ENCODE data around the gene PKNOX2. TPM values are rescaled to one million over a fixed set of nuclear protein-coding genes. Genes with fewer than 3 reads are reported as not detected.

PKNOX2 gene
- total RNA-seq, 1 donor from 2014 or later = not detected

- POLR2A ChIA-PET = no interaction called here
- intact Hi-C loops (cut with micrococcal nuclease) = no loop called here
- no peak for TF ChIP-seq CTCF (IDR thresholded peaks at IDR 0.05)
- H3K27me3 Mint-ChIP-seq = peaks cover 10% of the 10 kb centered on the region
- DNase-seq = no peak
- no peak overlapping the region for H3K27ac Mint-ChIP-seq
- no peak for ATAC-seq (ENCODE audit: low read depth)
- no peaks in the 10 kb centered on the region for H3K9me3 Mint-ChIP-seq
- no peaks in the 10 kb centered on the region for H3K4me1 Mint-ChIP-seq
- CTCF ChIA-PET = no interaction called here
- no peak overlapping the region for H3K4me3 Mint-ChIP-seq
- no peaks in the 10 kb centered on the region for H3K36me3 Mint-ChIP-seq (ENCODE audit: low read depth)
Measured at GRCh38 chr11:125418396-125418795, 253.8 kb downstream of the PKNOX2 start.

DNA sequence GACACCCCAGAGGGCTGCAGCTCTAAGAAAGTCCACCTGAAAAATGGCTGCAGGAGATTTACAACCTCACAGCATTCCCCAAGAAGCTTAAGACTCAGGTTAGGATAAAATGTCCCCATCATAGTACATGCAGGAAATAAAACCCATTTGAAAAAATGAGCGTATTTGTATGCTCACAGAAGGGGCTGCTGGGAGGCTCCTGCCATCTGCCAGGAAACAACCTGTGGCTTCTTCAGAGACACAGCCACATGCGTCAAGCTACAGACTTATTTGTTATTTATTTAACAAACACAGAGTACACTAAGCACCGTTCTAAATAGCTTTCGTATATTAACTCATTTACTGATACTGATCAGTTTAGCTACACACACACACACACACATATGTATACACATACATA is 258.1 kb downstream of the PKNOX2 start:
- no peak for DNase-seq
- intact Hi-C loops (cut with micrococcal nuclease) = loop anchor here (1.0 kb wide), 2 partner anchors 147 to 452 kb away; partner anchors contain the start of gene EI24
- POLR2A ChIA-PET = no interaction called here
- Mint-ChIP-seq H3K36me3 (ENCODE audit: low read depth) (no peaks in the 10 kb centered on the region), H3K27ac (no peak overlapping the region), H3K4me1 (no peaks in the 10 kb centered on the region), H3K4me3 (no peak overlapping the region), H3K27me3 (peaks cover 15% of the 10 kb centered on the region), H3K9me3 (no peaks in the 10 kb centered on the region)
- CTCF ChIA-PET = interaction anchor here (0.9 to 1.8 kb wide), 9 partner anchors 8 to 451 kb away, joined by 3 to 5 read pairs (median 4); partner anchors contain the start of genes EI24 and STT3A
- no peak for ATAC-seq (ENCODE audit: low read depth)
- no peak for TF ChIP-seq CTCF (IDR thresholded peaks at IDR 0.05)

GRCh38 chr11:125423247-125423849 is 258.8 kb downstream of the PKNOX2 start:
- ATAC-seq (ENCODE audit: low read depth) (peak; percentile 40), DNase-seq (no peak)
- no peaks in the 10 kb centered on the region for H3K36me3 Mint-ChIP-seq (ENCODE audit: low read depth)
- H3K4me1 Mint-ChIP-seq = no peaks in the 10 kb centered on the region
- H3K27me3 Mint-ChIP-seq = peaks cover 9% of the 10 kb centered on the region
- ChIA-PET CTCF (interaction anchor here (0.9 to 1.8 kb wide), 8 partner anchors 8 to 450 kb away, joined by 3 to 5 read pairs (median 4); partner anchors contain the start of genes EI24 and STT3A), POLR2A (no interaction called here)
- TF ChIP-seq CTCF (IDR thresholded peaks at IDR 0.05) = no peak
- no peak overlapping the region for H3K4me3 Mint-ChIP-seq
- intact Hi-C loops (cut with micrococcal nuclease) = loop anchor here (1.0 kb wide), 2 partner anchors 146 to 451 kb away; partner anchors contain the start of gene EI24
- no peak overlapping the region for H3K27ac Mint-ChIP-seq
- H3K9me3 Mint-ChIP-seq = no peaks in the 10 kb centered on the region

GRCh38 chr11:125425601-125426000 is 261.1 kb downstream of the PKNOX2 start:
- no peak overlapping the region for H3K27ac Mint-ChIP-seq
- TF ChIP-seq CTCF (IDR thresholded peaks at IDR 0.05) = no peak

DNA sequence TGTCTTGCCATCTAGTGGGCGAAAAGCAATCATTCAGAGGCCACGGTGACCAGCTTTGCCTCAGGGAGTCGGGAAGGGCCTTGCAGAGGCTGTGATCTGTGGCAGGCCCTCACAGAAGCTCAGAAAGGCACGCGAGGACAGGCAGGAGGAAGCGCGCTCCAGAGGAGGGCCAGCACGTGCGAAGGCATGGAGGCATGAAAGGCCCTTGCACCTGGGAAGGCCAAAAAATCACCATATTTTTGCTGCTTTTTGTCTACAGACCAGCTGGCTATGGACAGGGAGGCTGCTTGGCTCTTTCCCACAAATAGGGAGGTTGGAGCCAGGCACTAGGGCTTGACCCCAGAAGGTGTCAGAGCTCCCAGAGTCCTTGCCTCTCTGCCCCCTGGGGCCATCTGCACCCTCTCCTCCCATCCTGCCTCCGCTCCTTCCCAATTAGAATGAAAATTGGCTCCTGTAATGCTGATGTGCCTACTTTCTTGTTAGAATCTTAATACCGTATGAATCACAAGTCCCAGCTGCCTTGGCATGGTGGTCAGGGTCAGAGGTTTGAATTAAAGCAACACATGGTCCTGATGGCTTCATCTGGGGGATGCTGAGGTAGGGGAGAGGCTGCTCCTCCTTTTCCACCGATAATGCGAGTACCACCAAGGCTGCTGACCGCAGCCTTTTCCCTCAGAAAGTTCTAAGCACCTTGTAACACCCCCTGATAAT is 262.4 kb downstream of the PKNOX2 start:
- no peaks in the 10 kb centered on the region for H3K9me3 Mint-ChIP-seq
- no peak overlapping the region for H3K4me3 Mint-ChIP-seq
- peaks cover 13% of the 10 kb centered on the region for H3K27me3 Mint-ChIP-seq
- POLR2A ChIA-PET = interaction anchor here (0.6 kb wide), 1 partner anchor 686 kb away, joined by 3 read pairs; no protein-coding TSS in a partner anchor
- no peaks in the 10 kb centered on the region for H3K4me1 Mint-ChIP-seq
- H3K27ac Mint-ChIP-seq = no peak overlapping the region
- no peak for TF ChIP-seq CTCF (IDR thresholded peaks at IDR 0.05)
- no peaks in the 10 kb centered on the region for H3K36me3 Mint-ChIP-seq (ENCODE audit: low read depth)
- no peak for ATAC-seq (ENCODE audit: low read depth)
- CTCF ChIA-PET = no interaction called here
- intact Hi-C loops (cut with micrococcal nuclease) = no loop called here
- DNase-seq = no peak

More at GRCh38 chr11:125425601-125426000, 261.1 kb downstream of the PKNOX2 start:
- peaks cover 13% of the 10 kb centered on the region for H3K27me3 Mint-ChIP-seq
- H3K4me3 Mint-ChIP-seq = no peak overlapping the region
- no peaks in the 10 kb centered on the region for H3K4me1 Mint-ChIP-seq
- ATAC-seq (ENCODE audit: low read depth) (no peak), DNase-seq (no peak)
- no peaks in the 10 kb centered on the region for H3K9me3 Mint-ChIP-seq
- POLR2A ChIA-PET = no interaction called here
- intact Hi-C loops (cut with micrococcal nuclease) = no loop called here
- H3K36me3 Mint-ChIP-seq (ENCODE audit: low read depth) = no peaks in the 10 kb centered on the region
- CTCF ChIA-PET = no interaction called here
